CD4-positive, alpha-beta T cell treated with Interleukin-15 for 1 hour (primary cell): Measurements from ENCODE around the gene PAQR5.
"Not testable (repeated sequence)": the region's sequence is repeated elsewhere in the genome, so short reads cannot be mapped to it uniquely, and the experiment has no call there.

Experiments used
- DNase-seq: peaks from one replicate; pipeline ENCODE4 v3.0.0-alpha.2; 2020

Gene PAQR5

GRCh38 chr15:69298697-69299441, at the start of gene PAQR5:
Gene PAQR5, plus strand, starts transcription at chr15:69298912. Its CDS starts 61,169 bp downstream, at chr15:69360081.
- DNase-seq, result no peak

DNA sequence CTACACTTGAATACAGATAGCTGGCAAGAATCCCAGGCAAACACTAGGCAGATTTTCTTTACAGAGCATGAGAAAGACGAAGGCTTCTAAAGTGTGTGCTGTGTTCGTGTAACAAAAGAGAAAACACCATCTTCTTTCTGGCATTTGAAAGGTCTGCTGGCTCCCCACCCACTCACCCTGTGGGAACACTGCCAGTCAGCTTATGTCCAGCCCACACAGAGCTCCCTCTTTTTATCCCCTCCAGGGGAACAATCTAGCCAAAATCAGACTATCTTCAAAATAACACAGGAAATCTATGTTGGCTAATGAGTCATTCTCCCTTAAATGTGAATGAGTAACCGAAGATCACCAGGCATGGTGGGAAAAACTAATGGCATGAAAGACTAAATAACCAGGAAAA, 45.6 kb upstream of the PAQR5 start:
- DNase-seq, result no peak

DNA sequence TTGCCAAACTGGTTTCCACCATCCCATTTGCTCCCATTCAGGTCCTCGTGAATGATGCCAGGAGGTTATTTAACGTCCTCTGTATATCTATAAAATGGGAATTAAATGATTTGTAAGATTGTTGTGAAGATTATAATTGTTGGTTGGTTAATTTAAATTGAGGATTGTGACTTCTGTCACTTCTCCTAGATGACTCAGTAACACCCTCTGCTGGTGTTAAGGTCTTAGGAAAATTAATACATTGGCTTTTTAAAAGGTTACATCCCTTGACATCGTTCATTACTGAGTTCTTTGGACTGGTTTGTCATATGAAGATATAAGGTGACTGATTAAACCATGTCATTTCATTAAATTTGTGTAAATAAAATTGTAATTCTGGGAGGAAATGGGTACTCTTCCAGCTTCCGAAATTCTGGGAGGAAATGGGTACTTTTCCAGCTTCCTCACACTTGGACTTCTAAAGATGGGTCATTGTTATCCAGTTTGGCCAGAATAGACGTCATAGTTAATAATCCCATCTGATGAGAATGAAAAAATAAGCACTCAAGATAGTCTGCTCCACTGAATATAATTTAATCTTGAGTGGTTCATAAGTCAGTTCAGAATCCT, 33.3 kb upstream of the PAQR5 start:
- DNase-seq, result no peak

GRCh38 chr15:69271217-69271616, 27.5 kb upstream of the PAQR5 start:
- DNase-seq, result no peak

- DNase-seq, result no peak
Measured at GRCh38 chr15:69272139-69272538, 26.6 kb upstream of the PAQR5 start.

GRCh38 chr15:69272891-69273290, 25.8 kb upstream of the PAQR5 start:
- no peak for DNase-seq

DNA sequence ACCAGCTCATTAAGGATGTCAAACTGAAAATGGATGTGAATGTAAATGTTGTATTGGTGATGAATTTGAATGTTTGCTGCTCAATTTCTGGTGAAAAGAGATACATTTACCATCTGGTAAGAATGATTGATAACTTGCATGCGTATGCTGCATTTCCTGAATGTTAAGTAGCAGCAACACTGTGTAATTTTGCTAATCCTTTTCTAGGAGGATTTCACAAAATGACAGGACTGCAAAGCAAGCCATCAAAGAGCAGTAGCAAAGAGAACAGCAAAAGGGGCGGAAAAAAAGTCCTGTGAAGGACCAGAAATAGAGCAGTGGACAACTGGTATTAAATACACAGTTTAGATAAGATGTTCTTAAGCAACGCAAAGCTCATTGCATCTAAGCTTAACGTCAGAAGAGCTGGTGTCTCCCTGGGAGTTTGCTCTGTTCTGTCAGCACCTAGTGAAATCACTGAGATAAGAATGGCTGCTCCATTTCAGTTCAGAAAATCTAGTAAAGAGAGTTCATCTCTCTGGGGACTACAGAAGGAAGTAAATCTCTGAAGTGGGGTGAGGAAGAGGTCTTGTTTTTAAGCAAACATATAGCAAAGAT, 23.5 kb upstream of the PAQR5 start:
- no peak for DNase-seq

- no peak for DNase-seq
Measured at GRCh38 chr15:69275933-69276560, 22.7 kb upstream of the PAQR5 start.

DNA sequence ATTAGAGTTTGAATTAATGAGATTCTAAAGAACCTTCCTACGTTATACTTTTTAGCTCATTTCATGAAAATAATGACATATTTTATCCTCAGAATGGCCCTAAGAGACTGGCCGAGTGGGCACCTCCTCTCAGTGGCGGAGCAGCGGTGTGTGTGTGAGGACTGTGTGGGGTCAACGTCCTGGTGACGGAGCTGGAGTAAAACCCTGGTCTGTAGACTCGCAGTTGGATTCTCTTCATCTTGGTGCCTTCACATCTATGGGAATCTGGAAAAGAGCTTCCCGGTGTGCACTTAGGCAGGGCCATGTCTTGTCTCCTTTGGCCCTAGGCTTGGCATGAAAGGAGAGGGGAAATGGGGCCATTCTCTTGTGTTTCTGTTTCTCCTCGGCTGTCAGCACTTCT, 21.4 kb upstream of the PAQR5 start:
- no peak for DNase-seq

DNA sequence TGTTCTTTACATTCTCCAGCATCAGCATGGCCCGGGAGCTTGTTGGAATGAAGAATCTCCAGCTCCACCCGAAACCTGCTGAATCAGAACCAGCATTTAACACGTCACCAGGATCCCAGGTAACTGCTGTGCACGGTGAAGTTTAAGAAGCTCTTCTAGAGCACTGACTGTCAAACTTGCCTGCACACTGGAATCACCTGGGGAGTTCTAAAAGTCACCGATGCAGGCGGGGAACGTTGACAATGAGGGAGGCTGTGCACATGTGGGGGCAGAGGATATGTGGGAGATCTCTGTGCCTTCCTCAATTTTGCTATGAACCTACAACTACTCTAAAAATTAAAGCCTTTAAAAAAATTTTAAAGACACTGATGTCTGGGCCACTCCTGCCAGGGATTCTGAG, 19.1 kb upstream of the PAQR5 start:
- no peak for DNase-seq

DNA sequence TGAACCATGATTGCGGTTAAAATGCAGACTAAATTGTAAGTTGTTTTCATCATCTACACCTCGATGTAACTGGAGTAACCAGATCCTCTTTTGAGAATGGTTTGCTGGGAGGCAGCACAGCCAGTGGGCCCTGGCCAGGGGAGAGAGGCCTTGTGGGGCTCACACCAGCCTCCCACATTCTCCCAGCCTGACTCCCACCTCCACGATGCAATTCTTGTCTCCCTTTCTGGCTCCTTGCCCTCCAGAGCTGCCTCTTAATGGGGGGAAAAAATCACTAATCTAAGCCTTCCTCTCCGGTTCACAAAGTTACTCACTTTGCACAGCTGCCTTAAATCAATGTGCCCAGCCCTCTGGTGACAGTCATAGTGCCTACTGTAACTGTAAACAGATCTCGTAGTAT, 17.9 kb upstream of the PAQR5 start:
- DNase-seq, result no peak

DNA sequence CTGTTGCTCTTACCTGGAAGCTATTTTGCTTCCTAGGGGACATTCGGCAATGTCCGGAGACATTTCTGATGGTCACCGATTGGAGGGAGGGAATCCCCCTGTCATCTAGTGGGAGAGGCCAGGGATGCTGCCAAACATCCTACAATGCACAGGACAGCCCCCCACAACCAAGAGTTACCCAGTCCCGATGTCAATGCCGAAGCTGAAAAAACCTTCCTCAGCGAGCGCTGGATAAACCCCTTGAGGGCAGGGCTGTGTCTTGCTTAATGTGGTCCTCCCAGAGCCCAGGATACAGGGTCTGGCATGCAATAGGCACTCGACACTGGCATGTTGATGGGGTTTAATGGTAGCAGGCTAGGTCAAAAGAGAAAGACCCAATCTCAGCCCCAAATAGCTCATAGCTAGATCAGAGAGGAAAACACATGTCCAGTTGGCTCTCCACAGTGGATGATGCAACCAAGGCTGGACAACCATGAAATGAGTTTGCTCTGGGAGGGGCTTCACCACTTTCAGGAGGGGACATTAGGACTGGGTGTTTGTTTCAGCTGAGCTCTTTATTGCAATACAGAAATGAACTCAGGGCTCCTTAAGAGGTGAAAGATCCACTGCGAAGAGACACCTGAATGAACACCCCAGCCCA, 16.5 kb upstream of the PAQR5 start:
- DNase-seq, result no peak

- no peak for DNase-seq
Measured at GRCh38 chr15:69285834-69286233, 12.9 kb upstream of the PAQR5 start.

DNA sequence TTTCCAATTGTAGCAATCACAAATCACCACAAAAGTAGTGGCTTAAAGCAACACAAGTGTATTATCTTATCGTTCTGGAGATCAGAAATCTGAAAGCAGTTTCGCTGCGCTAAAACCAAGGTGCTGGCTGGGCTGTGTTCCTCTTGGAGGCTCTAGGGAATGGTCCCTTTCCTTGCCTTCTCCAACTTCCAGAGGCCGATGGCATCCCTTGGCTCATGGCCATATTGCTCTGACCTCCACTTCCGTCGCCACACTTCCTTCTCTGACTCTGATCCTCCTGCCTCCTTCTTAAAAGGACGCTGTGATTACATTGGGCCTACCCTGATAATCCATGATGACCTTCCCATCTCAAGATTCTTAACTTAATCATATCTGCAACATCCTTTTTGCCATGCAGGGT, 10.7 kb upstream of the PAQR5 start:
- DNase-seq, result no peak

GRCh38 chr15:69288531-69289341, 10.0 kb upstream of the PAQR5 start:
- DNase-seq, result no peak

- no peak for DNase-seq
Measured at GRCh38 chr15:69289342-69290146, 9.2 kb upstream of the PAQR5 start.

- DNase-seq, result no peak
Measured at GRCh38 chr15:69290346-69291164, 8.2 kb upstream of the PAQR5 start.

DNA sequence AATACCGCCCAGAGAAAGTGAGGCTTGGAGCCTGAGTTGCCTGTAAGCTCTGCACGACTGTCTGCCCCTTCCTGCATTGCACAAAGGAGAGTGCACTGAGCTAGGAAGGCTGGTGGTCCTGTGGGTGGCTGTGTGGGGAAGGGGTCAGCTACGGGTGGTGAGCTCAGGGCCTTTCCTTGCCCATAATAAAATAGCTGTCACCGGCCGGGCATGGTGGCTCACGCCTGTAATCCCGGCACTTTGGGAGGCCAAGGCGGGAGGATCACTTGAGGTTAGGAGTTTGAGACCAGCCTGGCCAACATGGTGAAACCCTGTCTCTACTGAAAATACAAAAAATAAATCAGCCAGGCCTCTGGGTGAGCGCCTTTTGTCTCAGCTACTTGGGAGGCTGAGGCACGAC, 7.1 kb upstream of the PAQR5 start:
- not testable (repeated sequence) for DNase-seq

DNA sequence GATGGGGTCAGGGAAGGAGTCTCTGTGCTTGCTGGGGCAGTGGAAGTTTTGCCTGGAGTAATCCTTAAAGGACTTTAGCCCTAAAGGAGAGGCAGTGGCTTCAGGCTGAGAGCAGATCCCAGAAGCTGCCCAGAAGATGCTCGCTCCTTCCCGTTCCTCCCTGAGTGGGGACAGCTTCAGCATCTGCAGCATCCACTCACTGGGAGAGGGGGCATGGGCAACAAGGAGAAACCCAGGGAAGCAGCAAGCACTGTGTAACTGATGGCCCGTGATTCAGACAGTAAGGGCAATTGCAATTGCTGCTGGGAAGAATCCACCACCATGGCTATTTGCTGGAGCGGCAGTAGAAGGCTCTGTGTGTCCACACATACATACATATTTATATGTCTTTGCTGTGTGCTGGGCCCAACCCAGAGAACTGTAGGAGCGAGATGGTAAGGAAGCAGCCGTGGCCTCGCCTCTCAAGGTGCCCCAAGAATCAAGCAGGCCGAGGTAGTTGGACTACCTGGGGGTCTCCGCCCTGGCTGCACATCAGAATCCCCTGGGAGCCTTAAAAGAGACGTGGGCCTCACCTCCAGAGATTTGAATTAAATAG, 5.8 kb upstream of the PAQR5 start:
- DNase-seq, result no peak
